Measurements from ENCODE around the gene SPTLC2. TPM values are rescaled to one million over a fixed set of nuclear protein-coding genes. Genes with fewer than 3 reads are reported as not detected.

The SPTLC2 gene
- total and polyA plus RNA-seq, 2 of the 8 experiments (the other 6 are each of a cell fraction or from before 2014, with no cell fraction given), result 8.9 to 35.1 TPM

GRCh38 chr14:77603031-77603430 lies 13.4 kb downstream of the SPTLC2 start:
- 82% methylated on average over 1 of the region's 1 CpG; no CpG with 5 or more reads in 1 of the 2 experiments for WGBS, 2 experiments (ENCODE audit: extremely low coverage in 1 of 2, insufficient coverage in 1 of 2, insufficient read length in 1 of 2, insufficient replicate concordance in 2 of 2, low coverage in 1 of 2, low lambda C conversion rate in 2 of 2, missing lambda C conversion rate in 1 of 2)
- Histone ChIP-seq H4K20me1 (replicated peaks in 1 of 2; ENCODE audit: control insufficient read depth in 1 of 2, insufficient read depth in 2 of 2, low read length in 2 of 2) (no peaks in the 10 kb centered on the region), H3K14ac (ENCODE audit: insufficient read length) (no peak overlapping the region), H3K79me2 (ENCODE audit: control insufficient read depth in 1 of 2, insufficient read depth in 2 of 2, low read length in 2 of 2) (peaks cover 3 to 80% of the 10 kb centered on the region in 2 experiments; a peak in 3 of 4 replicates), H3K27me3 (replicated peaks in 1 of 4; ENCODE audit: control insufficient read depth in 3 of 4, extremely low read depth in 1 of 4, insufficient read depth in 3 of 4, low read length in 3 of 4) (no peaks in the 10 kb centered on the region), H3K9ac (replicated peaks in 1 of 4; ENCODE audit: extremely low read depth in 1 of 4, low read depth in 3 of 4, low read length in 3 of 4) (no peak overlapping the region), H2BK20ac (ENCODE audit: low read length) (no peak overlapping the region), H2BK5ac (ENCODE audit: low read depth, low read length) (no peak overlapping the region), H2BK120ac (replicated peaks; ENCODE audit: low read depth, low read length) (no peak overlapping the region), H3K4me1 (replicated peaks in 1 of 4; ENCODE audit: control insufficient read depth in 3 of 4, insufficient read depth in 4 of 4, low read length in 3 of 4) (peaks cover 0 to 2% (median 0%) of the 10 kb centered on the region in 4 experiments; a peak in 1 of 7 replicates), H4K91ac (replicated peaks; ENCODE audit: insufficient read length, low read length) (no peak overlapping the region), H3K36me3 (ENCODE audit: control insufficient read depth in 2 of 4, insufficient read depth in 4 of 4, low read length in 3 of 4) (peaks cover 0 to 9% (median 4%) of the 10 kb centered on the region in 4 experiments; a peak in 2 of 8 replicates), H4K5ac (ENCODE audit: insufficient read length, low read depth, low read length) (no peak overlapping the region), H3K4me2 (ENCODE audit: insufficient read depth in 1 of 2, low read depth in 2 of 2, low read length in 2 of 2) (no peak overlapping the region), H3K23ac (ENCODE audit: insufficient read length) (no peak overlapping the region), H2AFZ (ENCODE audit: low read length) (no peak overlapping the region), H3K4ac (replicated peaks; ENCODE audit: insufficient read length, low read depth, low read length) (no peak overlapping the region), H3K18ac (ENCODE audit: extremely low read depth, low read length) (no peak overlapping the region), H3K23me2 (ENCODE audit: low read depth, low read length) (no peaks in the 10 kb centered on the region), H3K27ac (ENCODE audit: low read depth, low read length) (no peak overlapping the region), H4K8ac (ENCODE audit: extremely low read depth, insufficient read depth, low read length) (no peak overlapping the region), H3K9me3 (ENCODE audit: insufficient read depth in 2 of 2, low read depth in 1 of 2, low read length in 1 of 2) (peaks cover 6 to 17% of the 10 kb centered on the region in 2 experiments; a peak in 2 of 4 replicates), H3K4me3 (ENCODE audit: extremely low read depth in 1 of 4, insufficient read depth in 2 of 4, low read depth in 3 of 4, low read length in 4 of 4) (no peak overlapping the region), H2AK5ac (ENCODE audit: low read depth, low read length) (no peak overlapping the region), H3K79me1 (ENCODE audit: low read depth, low read length) (peaks cover 7% of the 10 kb centered on the region; the same call in 1 of the 2 replicates), H2BK15ac (ENCODE audit: low read length) (no peak overlapping the region), H3K56ac (replicated peaks; ENCODE audit: insufficient read length, low read depth, low read length) (no peak overlapping the region), H2BK12ac (ENCODE audit: low read depth, low read length) (no peak overlapping the region)
- ChIA-PET POLR2A (ENCODE audit: partially characterized antibody) (no interaction called here), CTCF (ENCODE audit: partially characterized antibody) (interaction anchor here (1.1 kb wide), 1 partner anchor 52 kb away, joined by 3 read pairs; no protein-coding TSS in a partner anchor)
- DNase-seq (ENCODE audit: low read depth in 1 of 2, low spot score in 2 of 2) (no peak), FAIRE-seq (no peak)
- no peak for TF ChIP-seq CBX8 (IDR thresholded peaks at IDR 0.05; ENCODE audit: borderline replicate concordance, low read depth, low read length)
- TF ChIP-seq CHD1 (IDR thresholded peaks at IDR 0.05; ENCODE audit: low read depth, low read length), result no peak
- no peak for TF ChIP-seq SIRT6 (IDR thresholded peaks at IDR 0.05; ENCODE audit: low read length)
- no peak for TF ChIP-seq NRF1 (IDR thresholded peaks at IDR 0.05; ENCODE audit: low read depth, low read length)
- TF ChIP-seq POU5F1 (IDR thresholded peaks at IDR 0.05; ENCODE audit: low read depth, low read length), result no peak
- no peak for TF ChIP-seq BACH1 (IDR thresholded peaks at IDR 0.05; ENCODE audit: low read length)
- TF ChIP-seq CHD2 (IDR thresholded peaks at IDR 0.05; ENCODE audit: low read length), result no peak
- no peak for TF ChIP-seq KDM5A (IDR thresholded peaks at IDR 0.05; ENCODE audit: low read length)
- TF ChIP-seq USF2 (IDR thresholded peaks at IDR 0.05; ENCODE audit: low read length), result no peak
- TF ChIP-seq POLR2A (IDR thresholded peaks at IDR 0.05; ENCODE audit: control extremely low read depth in 1 of 2, low read depth in 2 of 2, low read length in 2 of 2), result no peak
- no peak for TF ChIP-seq NANOG (IDR thresholded peaks at IDR 0.05; ENCODE audit: insufficient read depth, low read depth, low read length, poor library complexity, severe bottlenecking)
- TF ChIP-seq CBX5 (IDR thresholded peaks at IDR 0.05; ENCODE audit: low read depth, low read length), result no peak
- TF ChIP-seq POLR2AphosphoS5 (IDR thresholded peaks at IDR 0.05; ENCODE audit: low read depth, low read length), result no peak
- no peak for TF ChIP-seq SP4 (IDR thresholded peaks at IDR 0.05; ENCODE audit: low read length)
- no peak for TF ChIP-seq SRF (IDR thresholded peaks at IDR 0.05; ENCODE audit: low read depth, low read length)
